Activated CD4-positive, alpha-beta T cell treated with anti-CD3 and anti-CD28 coated beads for 24 hours (primary cell): ENCODE results near the gene RABL2A.
"Not testable (repeated sequence)": the region's sequence is repeated elsewhere in the genome, so short reads cannot be mapped to it uniquely, and the experiment has no call there.

Experiments used
- DNase-seq, 2 donors: peaks; one replicate each; pipeline ENCODE4 v3.0.0-alpha.2; 2020; ENCODE audit warnings: low read depth in 2 of 2

RABL2A gene

GRCh38 chr2:113685471-113685870 is 58.4 kb downstream of the RABL2A start:
- DNase-seq = no peak

GRCh38 chr2:113686537-113686936 is 59.5 kb downstream of the RABL2A start:
- DNase-seq = no peak

DNA sequence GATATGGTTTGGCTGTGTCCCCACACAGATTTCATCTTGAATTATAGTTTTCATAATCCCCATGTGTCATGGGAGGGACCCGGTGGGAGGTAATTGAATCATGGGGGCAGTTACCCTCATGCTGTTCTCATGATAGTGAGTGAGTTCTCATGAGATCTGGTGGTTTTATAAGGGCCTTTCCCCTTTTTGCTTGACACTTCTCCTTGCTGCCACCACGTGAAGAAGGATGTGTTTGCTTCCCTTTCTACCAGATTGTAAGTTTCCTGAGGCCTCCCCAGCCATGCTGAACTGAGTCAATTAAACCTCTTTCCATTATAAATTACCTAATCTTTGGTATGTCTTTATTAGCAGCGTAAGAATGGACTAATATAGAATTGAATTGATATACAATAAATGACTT is 63.8 kb downstream of the RABL2A start:
- not testable (repeated sequence) for DNase-seq
